Cerebellar cortex (tissue), 1 donor: ENCODE measurements around the gene RASD2.

ENCODE experiments used
- DNase-seq: peaks from one replicate; pipeline ENCODE4 v3.0.0-alpha.2; 2015; ENCODE audit warnings: low spot score

Gene RASD2

GRCh38 chr22:35582861-35583670, 42.4 kb downstream of the RASD2 start:
- DNase-seq: peak; percentile 74

DNA sequence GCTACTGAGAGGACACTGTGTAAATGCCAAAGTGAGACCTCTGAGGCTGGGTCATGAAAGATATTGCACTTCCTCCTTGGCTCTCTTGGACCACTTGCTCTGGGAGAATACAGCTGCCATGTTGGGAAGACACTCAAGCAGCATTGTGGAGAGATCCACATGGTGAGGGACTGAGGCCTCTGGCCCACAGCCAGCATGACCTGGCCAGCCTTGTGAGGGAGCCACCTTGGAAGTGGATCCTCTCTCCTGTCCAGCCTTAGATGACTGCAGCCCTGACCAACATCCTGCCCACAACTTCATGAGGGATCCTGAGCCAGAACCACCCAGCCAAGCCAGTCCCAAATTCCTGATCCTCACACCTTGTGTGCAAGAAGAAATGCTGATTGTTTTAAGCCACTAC, 46.1 kb downstream of the RASD2 start:
- DNase-seq: no peak

DNA sequence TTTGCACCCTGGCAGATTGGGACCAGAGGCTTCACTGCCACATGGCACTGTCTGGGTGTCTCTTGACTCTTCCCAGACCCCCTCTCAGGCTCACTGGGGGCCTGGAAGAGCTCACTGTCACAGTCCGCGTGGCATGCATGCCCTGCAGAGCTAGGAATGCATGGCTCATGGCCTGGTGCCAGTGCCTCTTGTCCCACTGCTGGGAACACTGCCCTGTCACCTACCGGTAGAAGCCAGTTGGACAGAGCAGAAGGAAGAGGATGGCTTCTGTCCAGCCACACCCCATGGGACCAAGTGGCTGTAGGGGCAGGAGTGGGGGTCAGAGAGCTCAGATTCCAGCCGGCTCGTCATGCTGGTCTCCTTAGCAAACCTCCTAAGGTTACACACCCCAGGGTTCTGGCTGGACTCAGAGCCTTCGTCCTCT, 46.8 kb downstream of the RASD2 start:
- peak; percentile 68 for DNase-seq

DNA sequence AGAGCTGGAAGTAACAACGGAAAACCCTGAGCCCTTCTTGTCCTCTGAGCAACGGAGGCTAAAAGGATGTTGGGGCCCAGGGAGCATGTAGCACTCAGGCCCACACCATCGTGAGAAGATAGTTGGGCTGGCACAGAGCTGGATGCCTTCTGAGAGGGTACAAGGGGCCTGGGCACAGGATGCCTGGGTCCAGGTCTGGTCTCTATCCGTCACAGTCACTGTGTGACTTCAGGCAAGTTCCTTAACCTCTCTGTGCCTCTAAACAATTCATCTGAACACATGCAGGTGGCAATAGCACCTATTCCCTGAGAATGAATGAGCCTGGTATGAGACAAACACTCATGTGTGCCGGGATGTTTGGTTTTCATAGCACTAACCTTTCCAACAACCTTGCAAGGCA, 47.3 kb downstream of the RASD2 start:
- DNase-seq: no peak

DNA sequence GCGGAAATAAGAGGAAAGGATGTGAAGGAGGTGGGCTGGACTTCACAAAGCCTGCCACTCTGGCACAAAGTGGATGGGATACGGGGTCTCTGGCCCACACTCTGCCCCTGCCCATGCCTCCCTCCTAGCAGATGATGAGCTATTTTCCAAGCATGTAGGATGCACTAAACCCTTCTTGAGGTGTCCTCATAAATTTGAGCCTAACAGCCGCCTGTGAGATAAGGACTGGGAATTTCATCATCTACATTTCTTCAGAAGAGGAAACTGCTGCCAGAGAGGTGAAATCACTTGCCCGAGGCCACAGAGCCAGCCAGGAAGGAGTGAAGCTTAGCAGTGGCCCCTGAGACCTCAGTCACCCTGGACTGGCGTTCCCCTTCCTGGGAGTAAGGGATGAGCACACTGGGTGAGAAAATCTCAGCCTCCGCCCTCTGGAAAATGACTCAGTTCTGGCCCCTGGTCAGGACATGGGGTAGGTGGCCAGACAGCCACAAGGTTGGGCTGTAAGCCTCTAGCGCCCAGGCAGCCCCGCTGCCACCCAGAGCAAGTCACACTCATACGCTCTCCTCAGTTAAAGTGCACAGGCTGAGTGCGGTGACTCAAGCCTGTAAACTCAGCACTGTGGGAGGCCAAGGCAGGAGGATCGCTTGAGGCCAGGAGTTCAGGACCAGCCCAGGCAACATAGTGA, 48.6 kb downstream of the RASD2 start:
- no peak for DNase-seq

GRCh38 chr22:35589756-35590093, 49.1 kb downstream of the RASD2 start:
- DNase-seq: no peak

DNA sequence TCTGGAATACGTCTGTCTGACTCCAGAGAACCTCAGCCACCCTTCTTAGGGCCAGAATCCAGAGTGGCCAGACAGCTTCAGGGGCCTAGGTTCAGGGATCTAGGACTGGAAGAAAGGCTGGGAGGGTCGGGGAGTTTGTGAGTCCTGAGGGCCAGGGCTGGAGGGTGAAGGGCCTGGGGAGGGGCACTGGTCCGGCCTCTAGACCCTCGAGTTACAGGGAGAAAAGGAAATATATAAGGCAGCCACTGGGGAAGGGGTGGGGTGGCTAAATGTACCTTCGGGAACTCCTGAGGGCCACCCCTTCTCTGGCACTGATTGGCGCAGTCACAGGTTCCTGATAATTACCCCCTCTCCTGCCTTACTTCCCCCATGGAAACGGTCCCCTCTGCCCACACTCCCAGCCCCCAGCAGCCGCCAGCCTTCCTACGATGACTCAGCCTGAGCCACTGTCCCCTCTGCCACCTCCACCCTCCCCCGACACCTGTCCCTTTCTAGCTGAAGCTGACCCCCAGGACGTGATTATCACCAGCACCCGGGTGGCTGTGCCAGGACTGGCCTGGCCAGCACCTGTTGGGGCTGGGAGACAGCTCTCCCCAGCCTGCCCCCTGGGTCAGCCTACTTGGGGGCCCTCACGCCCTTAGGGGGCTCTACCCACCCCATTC, 50.1 kb downstream of the RASD2 start:
- no peak for DNase-seq

DNA sequence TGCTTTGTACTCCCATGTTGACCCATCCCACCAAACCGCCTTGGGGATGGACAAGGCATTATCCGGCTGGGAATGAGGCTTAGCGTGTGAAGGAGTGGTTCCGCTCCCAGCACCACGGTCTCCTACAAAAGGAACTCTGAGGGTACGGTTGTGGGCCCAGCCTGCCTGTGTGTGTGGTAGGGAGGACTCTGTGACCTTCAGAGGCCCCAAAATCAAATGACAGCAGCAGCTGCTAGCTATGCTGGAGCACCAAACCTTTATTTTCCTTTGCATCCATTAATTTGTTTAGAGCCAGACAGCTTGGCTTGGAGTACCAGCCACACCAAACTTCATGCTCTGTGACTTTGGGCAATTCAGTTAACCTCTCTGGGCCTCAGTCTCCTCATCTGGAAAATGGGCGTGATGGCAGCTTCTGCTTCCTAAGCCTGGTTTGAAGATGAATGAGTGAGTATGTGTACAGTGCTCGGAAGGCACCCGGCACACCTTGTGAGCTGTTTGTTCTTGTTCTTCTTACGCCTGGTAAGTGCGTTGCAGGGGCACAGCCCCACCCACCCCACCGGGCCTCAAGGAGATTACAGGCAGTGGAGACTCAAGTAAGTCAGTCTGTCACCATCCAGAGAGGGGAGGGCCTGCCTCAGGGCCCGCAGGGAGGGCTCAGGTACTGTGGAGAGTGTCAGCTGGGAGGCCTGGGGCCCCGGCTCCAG, 51.2 kb downstream of the RASD2 start:
- DNase-seq: no peak

DNA sequence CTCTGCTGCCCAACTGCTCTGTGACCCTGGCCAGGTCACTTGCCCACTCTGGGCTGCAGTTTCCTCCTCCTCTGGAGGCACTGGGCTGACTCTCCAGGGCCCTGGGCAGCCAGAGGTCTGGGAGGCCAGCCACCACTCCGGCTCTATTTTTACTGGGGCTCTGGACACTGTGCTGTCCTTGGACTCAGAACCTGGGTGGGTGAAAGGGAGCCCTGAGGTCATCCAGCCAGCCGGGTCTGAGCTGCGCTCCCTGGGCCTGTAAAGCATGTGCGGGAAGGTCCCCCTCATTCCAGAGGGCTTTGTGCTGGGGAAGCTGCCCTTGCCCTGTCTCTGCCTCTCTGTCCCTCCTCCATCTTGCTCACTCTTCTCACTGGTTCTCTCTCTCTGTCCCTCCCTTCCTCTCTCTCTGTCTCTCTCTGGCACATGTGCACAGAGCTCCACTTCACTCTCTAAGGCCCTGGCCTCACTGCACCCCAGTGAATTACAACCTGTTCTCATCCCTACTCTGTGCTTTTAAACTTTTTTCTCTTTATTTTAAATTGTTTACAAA, 51.9 kb downstream of the RASD2 start:
- DNase-seq: no peak

GRCh38 chr22:35593071-35593890, 52.6 kb downstream of the RASD2 start:
- DNase-seq: no peak

- DNase-seq: no peak
Observed at GRCh38 chr22:35593891-35594470, 53.4 kb downstream of the RASD2 start.

DNA sequence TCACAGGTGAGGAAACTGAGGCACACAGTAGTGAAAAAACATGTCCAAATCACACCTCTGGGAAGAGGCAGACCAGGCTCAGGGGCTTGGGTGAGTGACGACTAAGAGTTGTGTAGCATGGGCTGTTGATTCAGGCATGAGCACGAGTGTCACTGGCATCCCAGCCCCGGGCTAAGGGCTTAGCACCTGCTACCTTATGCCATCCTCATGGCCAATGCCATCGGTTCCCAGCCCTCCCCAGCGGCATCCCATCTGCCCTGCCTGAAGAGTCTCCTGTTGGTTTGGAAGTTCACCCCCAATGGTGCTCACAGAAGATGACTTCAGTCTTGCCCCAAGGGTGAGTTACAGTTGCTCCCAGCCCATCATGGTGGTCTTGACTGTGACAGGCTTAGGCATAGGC, 54.1 kb downstream of the RASD2 start:
- DNase-seq: no peak

DNA sequence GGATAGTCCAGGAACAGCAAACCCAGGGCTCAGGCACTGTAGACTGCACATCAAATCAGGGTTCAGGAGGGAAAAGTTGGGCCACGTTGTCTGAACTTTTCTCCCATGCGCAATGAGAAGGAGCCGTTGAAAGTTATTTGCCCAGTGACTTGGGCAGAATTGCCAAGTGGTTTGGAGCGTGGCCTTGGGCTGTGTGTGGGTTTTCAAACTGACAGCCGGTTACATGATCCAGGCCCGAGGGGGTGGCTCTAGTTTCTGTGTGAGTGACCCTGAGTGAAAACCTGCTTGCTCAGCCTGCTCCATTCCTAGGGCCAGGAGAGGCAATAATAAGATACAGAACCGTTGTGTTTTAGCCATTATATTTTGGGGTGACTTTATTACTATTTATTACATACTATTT, 56.2 kb downstream of the RASD2 start:
- no peak for DNase-seq

DNA sequence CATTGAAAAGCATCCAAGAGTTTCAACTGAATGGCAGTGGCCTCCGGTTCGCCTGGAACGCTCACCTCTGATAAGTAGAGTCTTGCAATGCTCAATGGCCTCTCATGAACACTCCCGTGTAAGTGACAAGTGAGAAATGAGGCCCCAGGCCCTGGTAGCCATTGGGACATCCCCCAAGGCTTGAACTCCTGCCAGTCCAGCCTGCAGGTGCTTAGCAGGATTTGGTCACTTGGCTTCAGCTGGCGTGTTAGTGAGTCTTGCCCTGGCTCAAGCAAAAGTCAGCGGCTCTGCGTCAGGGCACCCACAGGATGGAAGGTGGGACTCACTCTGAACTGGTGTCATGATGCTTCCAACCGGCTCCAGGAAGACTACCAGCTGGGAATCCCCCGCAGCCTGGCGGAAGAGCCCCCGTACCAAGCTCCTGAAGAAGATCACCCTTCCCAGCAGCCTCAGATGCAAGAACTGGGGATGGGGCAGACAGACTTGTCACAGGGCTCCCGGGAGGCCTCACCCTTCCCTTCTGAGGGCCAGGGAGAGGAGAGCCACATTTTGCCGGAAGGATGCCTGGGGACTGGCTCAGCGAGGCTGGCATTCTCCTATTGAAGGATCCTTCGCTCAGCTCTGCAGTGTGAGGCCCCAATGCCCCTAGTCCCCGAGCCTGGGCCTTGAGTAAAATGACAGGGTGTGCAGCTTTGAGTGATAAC, 57.2 kb downstream of the RASD2 start:
- DNase-seq: no peak

- no peak for DNase-seq
Observed at GRCh38 chr22:35598396-35598710, 57.7 kb downstream of the RASD2 start.

DNA sequence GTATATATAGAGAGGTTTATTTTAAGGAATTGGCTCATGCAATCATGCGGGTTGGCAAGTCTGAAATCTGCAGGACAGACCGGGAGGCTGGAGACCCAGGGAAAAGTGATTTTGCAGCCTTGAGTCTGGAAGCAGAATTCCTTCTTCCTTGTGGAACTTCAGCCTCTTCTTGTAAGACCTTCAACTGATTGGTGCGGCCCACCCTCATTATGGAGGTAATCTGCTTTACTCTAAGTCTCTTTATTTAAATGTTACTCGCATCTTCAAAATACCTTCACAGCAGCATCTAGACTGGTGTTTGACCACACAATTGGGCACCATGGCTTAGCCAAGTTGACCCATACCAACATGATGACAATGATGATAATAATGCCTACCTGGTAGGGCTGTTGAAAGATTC, 58.7 kb downstream of the RASD2 start:
- DNase-seq: no peak

GRCh38 chr22:35600476-35600875, 59.8 kb downstream of the RASD2 start:
- DNase-seq: no peak

- no peak for DNase-seq
Observed at GRCh38 chr22:35601013-35601580, 60.5 kb downstream of the RASD2 start.

DNA sequence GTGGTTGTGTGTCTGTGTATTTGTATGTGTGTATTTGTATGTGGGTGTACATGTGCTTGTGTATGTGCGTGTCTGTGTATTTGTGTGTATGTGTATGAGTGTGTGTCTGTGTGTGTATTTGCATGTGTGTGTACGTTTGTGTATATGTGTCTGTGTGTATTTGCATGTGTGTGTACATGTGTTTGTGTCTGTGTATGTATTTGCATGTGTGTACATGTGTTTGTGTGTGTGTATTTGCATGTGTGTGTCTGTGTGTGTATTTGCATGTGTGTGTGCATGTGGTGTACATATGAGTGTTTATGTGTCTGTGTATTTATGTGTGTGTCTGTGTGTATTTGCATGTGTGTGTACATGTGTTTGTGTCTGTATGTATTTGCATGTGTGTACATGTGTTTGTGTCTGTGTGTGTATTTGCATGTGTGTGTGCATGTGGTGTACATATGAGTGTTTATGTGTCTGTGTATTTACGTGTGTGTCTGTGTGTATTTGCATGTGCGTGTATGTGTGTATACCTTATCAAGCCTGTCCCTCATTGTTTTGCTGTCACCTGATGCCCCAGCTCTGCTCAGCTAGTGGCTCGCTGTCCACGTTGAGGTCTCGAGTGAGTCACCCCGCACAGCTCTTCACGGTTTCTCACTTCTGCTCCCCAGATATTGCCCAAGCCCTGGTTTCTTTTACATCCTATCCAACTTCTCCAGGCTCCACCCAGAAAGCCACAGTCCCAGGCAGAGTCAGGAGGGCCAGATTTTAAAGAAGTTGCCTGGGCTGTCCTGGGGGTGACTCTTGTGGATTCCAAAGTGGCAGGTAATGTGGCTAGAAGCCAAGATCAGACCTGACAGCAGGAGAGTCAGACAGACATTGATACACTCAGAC, 61.3 kb downstream of the RASD2 start:
- no peak for DNase-seq
